GM12878 (cell line): ENCODE measurements around the gene KRT73. TPM values are rescaled to one million over a fixed set of nuclear protein-coding genes. Genes with fewer than 3 reads are reported as not detected.

Experiments used
- ATAC-seq: fragments of 200-7000 bp; cut with Tn5 transposase; 3 replicates; pipeline ENCODE4 v1.9.1; 2020; ENCODE audit warnings: mild to moderate bottlenecking, moderate library complexity
- BruUV-seq: library from RNA; stranded (reverse); fragments of 400-500 nt; replicated peaks from 2 replicates; lab custom pipeline; 2021; lab: Mats Ljungman, UMichigan
- CTCF ChIA-PET: fragments of 300-600 bp; sonication (Branson Sonifier 250); formaldehyde crosslinking; extraction: SDS; loops from one replicate; lab custom pipeline; 2021; ENCODE audit warnings: inconsistent platforms; lab: Yijun Ruan, JAX
- POLR2A ChIA-PET: fragments of 350-600 bp; formaldehyde crosslinking; extraction: SDS; loops from one replicate; lab custom pipeline; 2021; ENCODE audit warnings: inconsistent platforms; lab: Charles Lee
- RAD21 ChIA-PET: fragments of 300-600 bp; sonication (Branson Sonifier 250); formaldehyde crosslinking; loops from one replicate; lab custom pipeline; 2023; ENCODE audit warnings: antibody characterized with exemption; ENCODE audit not compliant: unreplicated experiment; lab: Charles Lee
- SMC1A ChIA-PET: fragments of 300-600 bp; sonication (Branson Sonifier 250); formaldehyde crosslinking; loops from one replicate; lab custom pipeline; 2023; ENCODE audit not compliant: unreplicated experiment, uncharacterized antibody; lab: Charles Lee
- DNase-seq: peaks from one replicate; pipeline ENCODE4 v3.0.0-alpha.2; 2011; ENCODE audit warnings: low read depth, low spot score
- FAIRE-seq: peaks from 3 replicates; lab custom pipeline; 2011; peaks lifted over from hg19 to GRCh38; lab: Jason Lieb, UNC
- H2AFZ ChIP-seq: 2 replicates; pipeline ENCODE4 v1.6.0; 2011; ENCODE audit warnings: low read depth, low read length, control low read depth; ENCODE audit not compliant: control insufficient read depth
- H3K27ac ChIP-seq: 2 replicates; pipeline ENCODE4 v1.5.1; 2011; ENCODE audit warnings: control low read depth; ENCODE audit not compliant: control insufficient read depth, insufficient read depth
- H3K27me3 ChIP-seq, 2 experiments: replicated peaks in 1 of 2; 2 replicates each; pipeline versions ENCODE4 v1.6.0 to v1.6.1; 2011; ENCODE audit warnings: low read length in 1 of 2; ENCODE audit not compliant: control insufficient read depth in 2 of 2, insufficient read depth in 2 of 2
- H3K36me3 ChIP-seq, 2 experiments: 2 replicates each; pipeline ENCODE4 v1.5.1; 2011; ENCODE audit warnings: low read length in 1 of 2; ENCODE audit not compliant: control insufficient read depth in 2 of 2, insufficient read depth in 2 of 2
- H3K4me1 ChIP-seq: 2 replicates; pipeline ENCODE4 v1.6.1; 2011; ENCODE audit warnings: mild to moderate bottlenecking, low read length, moderate library complexity, mixed read lengths; ENCODE audit not compliant: control insufficient read depth, insufficient read depth
- H3K4me2 ChIP-seq: 2 replicates; pipeline ENCODE4 v1.6.0; 2011; ENCODE audit warnings: control low read depth; ENCODE audit not compliant: control insufficient read depth, insufficient read depth
- H3K4me3 ChIP-seq: fragments of 200-600 bp; sonication (generic); 2 replicates; pipeline ENCODE4 v1.5.1; 2016
- H3K79me2 ChIP-seq: 2 replicates; pipeline ENCODE4 v1.6.0; 2011; ENCODE audit warnings: low read length; ENCODE audit not compliant: control insufficient read depth, insufficient read depth
- H3K9ac ChIP-seq: 2 replicates; pipeline ENCODE4 v1.8.0; 2011; ENCODE audit warnings: low read length, control low read depth, mixed read lengths; ENCODE audit not compliant: control insufficient read depth, insufficient read depth
- H3K9me3 ChIP-seq: replicated peaks from 3 replicates; pipeline ENCODE4 v1.5.1; 2011; ENCODE audit warnings: mild to moderate bottlenecking, low read length; ENCODE audit not compliant: control insufficient read depth, insufficient read depth
- H4K20me1 ChIP-seq: 2 replicates; pipeline ENCODE4 v1.6.0; 2011; ENCODE audit not compliant: control insufficient read depth, insufficient read depth
- KAT2A ChIP-seq: conservative IDR thresholded peaks from 2 replicates; pipeline ENCODE4 v1.6.1; 2011; ENCODE audit warnings: low read depth, low read length; ENCODE audit not compliant: control insufficient read depth
- RBBP5 ChIP-seq: fragments of 200-600 bp; sonication (generic); conservative IDR thresholded peaks from 2 replicates; pipeline ENCODE4 v1.6.1; 2016
- RCOR1 ChIP-seq: conservative IDR thresholded peaks from 2 replicates; pipeline ENCODE4 v1.6.1; 2012; ENCODE audit warnings: low read depth, low read length, improper control_type of control experiment
- SMAD5 ChIP-seq: IDR thresholded peaks from 2 replicates; pipeline ENCODE4 v1.6.1; 2016; ENCODE audit warnings: antibody characterized with exemption, low read depth
- SUZ12 ChIP-seq: fragments of 200-600 bp; sonication (generic); IDR thresholded peaks from one replicate; pipeline ENCODE4 v1.6.1; 2018; ENCODE audit warnings: antibody characterized with exemption, mild to moderate bottlenecking; ENCODE audit not compliant: unreplicated experiment
- TCF12 ChIP-seq: IDR thresholded peaks from 2 replicates; pipeline ENCODE4 v1.6.1; 2011; ENCODE audit warnings: low read depth, mild to moderate bottlenecking, low read length
- ZNF274 ChIP-seq: IDR thresholded peaks from one replicate; pipeline ENCODE4 v1.8.0; 2011; ENCODE audit not compliant: insufficient read length, insufficient read depth
- WGBS: methylation state at CpG from one replicate; pipeline ENCODE4 v1.1.6; 2016; ENCODE audit warnings: low lambda C conversion rate; ENCODE audit not compliant: insufficient replicate concordance, insufficient coverage; ENCODE audit errors: missing lambda C conversion rate; 5-methylcytosine and 5-hydroxymethylcytosine counted together
- in situ Hi-C: fragments of 300-500 bp; cut with MboI; formaldehyde crosslinking; loops from 9 replicates; pipeline ENCODE4 v1.14.3; 2018; ENCODE audit warnings: mixed read lengths
- intact Hi-C: fragments of 100-400 bp; cut with micrococcal nuclease; formaldehyde crosslinking; loops from one replicate; pipeline ENCODE4 v1.14.2; 2022; ENCODE audit not compliant: unreplicated experiment
- polyA plus RNA-seq, 11 experiments: library from polyadenylated mRNA; depleted of rRNA in 4 of 11; unstranded in 6 of 11; stranded (reverse) in 5 of 11; fragments of >200 nt; fragmentation: Nextera tagmentation in 4 of 11; fragmentation: Illumina TruSeq in 1 of 11; extraction: Ambion mirVana in 4 of 11; extraction: Trizol in 1 of 11; gene quantifications; 1 replicate in 1 of 11; 2 replicates in 10 of 11; pipeline versions ENCODE4 v1.2.1 to v1.2.3, GENCODE V29; 2011 to 2016; ENCODE audit warnings: inconsistent platforms in 2 of 11, missing spikeins in 2 of 11, low read depth in 1 of 11
- total RNA-seq, 4 experiments: library from RNA; depleted of rRNA in 3 of 4; stranded (reverse); fragments of >200 nt in 3 of 4; fragmentation: Illumina TruSeq in 1 of 4; extraction: Trizol in 1 of 4; gene quantifications; 2 replicates each; pipeline versions ENCODE4 v1.2.1 to v1.2.3, GENCODE V29; 2013 to 2021
- TF ChIP-seq, protein P1 (sequence below): fragments of 450-650 bp; IDR thresholded peaks from 2 replicates; pipeline ENCODE4 v1.6.1; 2017; ENCODE audit warnings: mild to moderate bottlenecking, moderate library complexity
- TF ChIP-seq, protein P2 (sequence below): fragments of 450-650 bp; IDR thresholded peaks from 2 replicates; pipeline ENCODE4 v1.6.1; 2018; ENCODE audit warnings: mild to moderate bottlenecking, low read depth, moderate library complexity; ENCODE audit not compliant: partially characterized antibody

Gene KRT73
- total and polyA plus RNA-seq, 10 of the 15 experiments (the other 5 are each of a cell fraction or from before 2014, with no cell fraction given): not detected

DNA sequence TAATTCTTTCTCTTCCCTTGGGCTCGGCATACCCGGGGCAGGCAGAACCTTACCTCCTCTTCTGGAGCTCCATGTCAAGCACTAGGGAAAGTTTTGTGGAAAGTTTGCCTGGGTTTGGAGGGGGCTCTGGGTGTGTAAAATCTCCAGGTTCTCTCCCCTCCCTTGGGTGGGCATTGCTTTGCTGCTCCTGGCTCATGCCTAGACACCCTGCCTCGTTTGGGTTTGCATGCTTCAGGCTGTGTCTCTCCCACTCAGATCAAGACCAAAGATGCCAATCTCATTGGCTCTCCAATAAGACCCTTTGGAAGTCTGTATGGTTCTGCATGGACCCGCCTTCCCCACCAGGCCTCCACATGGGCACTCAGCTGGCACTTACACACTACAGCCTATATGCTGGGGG, 39.8 kb upstream of the KRT73 start:
- Histone ChIP-seq H2AFZ (no peak overlapping the region), H3K9ac (no peak overlapping the region), H3K27me3 (peaks cover 3 to 4% of the 10 kb centered on the region in 2 experiments; a peak in 2 of 4 replicates), H3K4me3 (no peak overlapping the region), H3K4me2 (no peak overlapping the region), H3K4me1 (no peaks in the 10 kb centered on the region), H3K36me3 (no peaks in the 10 kb centered on the region)
- DNase-seq: no peak
- ChIA-PET POLR2A (no interaction called here), SMC1A (no interaction called here), RAD21 (no interaction called here)
- WGBS: 29% methylated on average over 4 of the region's 4 CpGs
- no peak for TF ChIP-seq SMAD5
- no peak for TF ChIP-seq RBBP5
- TF ChIP-seq KAT2A: no peak
- TF ChIP-seq, protein P1, sequence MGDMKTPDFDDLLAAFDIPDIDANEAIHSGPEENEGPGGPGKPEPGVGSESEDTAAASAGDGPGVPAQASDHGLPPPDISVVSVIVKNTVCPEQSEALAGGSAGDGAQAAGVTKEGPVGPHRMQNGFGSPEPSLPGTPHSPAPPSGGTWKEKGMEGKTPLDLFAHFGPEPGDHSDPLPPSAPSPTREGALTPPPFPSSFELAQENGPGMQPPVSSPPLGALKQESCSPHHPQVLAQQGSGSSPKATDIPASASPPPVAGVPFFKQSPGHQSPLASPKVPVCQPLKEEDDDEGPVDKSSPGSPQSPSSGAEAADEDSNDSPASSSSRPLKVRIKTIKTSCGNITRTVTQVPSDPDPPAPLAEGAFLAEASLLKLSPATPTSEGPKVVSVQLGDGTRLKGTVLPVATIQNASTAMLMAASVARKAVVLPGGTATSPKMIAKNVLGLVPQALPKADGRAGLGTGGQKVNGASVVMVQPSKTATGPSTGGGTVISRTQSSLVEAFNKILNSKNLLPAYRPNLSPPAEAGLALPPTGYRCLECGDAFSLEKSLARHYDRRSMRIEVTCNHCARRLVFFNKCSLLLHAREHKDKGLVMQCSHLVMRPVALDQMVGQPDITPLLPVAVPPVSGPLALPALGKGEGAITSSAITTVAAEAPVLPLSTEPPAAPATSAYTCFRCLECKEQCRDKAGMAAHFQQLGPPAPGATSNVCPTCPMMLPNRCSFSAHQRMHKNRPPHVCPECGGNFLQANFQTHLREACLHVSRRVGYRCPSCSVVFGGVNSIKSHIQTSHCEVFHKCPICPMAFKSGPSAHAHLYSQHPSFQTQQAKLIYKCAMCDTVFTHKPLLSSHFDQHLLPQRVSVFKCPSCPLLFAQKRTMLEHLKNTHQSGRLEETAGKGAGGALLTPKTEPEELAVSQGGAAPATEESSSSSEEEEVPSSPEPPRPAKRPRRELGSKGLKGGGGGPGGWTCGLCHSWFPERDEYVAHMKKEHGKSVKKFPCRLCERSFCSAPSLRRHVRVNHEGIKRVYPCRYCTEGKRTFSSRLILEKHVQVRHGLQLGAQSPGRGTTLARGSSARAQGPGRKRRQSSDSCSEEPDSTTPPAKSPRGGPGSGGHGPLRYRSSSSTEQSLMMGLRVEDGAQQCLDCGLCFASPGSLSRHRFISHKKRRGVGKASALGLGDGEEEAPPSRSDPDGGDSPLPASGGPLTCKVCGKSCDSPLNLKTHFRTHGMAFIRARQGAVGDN: no peak
- TF ChIP-seq TCF12: no peak
- no peak for TF ChIP-seq ZNF274
- TF ChIP-seq, protein P2, sequence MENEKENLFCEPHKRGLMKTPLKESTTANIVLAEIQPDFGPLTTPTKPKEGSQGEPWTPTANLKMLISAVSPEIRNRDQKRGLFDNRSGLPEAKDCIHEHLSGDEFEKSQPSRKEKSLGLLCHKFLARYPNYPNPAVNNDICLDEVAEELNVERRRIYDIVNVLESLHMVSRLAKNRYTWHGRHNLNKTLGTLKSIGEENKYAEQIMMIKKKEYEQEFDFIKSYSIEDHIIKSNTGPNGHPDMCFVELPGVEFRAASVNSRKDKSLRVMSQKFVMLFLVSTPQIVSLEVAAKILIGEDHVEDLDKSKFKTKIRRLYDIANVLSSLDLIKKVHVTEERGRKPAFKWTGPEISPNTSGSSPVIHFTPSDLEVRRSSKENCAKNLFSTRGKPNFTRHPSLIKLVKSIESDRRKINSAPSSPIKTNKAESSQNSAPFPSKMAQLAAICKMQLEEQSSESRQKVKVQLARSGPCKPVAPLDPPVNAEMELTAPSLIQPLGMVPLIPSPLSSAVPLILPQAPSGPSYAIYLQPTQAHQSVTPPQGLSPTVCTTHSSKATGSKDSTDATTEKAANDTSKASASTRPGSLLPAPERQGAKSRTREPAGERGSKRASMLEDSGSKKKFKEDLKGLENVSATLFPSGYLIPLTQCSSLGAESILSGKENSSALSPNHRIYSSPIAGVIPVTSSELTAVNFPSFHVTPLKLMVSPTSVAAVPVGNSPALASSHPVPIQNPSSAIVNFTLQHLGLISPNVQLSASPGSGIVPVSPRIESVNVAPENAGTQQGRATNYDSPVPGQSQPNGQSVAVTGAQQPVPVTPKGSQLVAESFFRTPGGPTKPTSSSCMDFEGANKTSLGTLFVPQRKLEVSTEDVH: no peak
- no peak for TF ChIP-seq SUZ12
- no peak for TF ChIP-seq RCOR1
- TF ChIP-seq, all 136 proteins: peak for 0
- no peak for ATAC-seq
- in situ Hi-C loops (no loop called here), intact Hi-C loops (no loop called here)
- H3K79me2 ChIP-seq: no peaks in the 10 kb centered on the region
- no peak for FAIRE-seq
- CTCF ChIA-PET: no interaction called here
- H3K9me3 ChIP-seq: no peaks in the 10 kb centered on the region
- BruUV-seq: no TSS peak
- H4K20me1 ChIP-seq: no peaks in the 10 kb centered on the region
- no peak overlapping the region for H3K27ac ChIP-seq
